ENCODE results near the gene LRRN3.

LRRN3 gene

DNA sequence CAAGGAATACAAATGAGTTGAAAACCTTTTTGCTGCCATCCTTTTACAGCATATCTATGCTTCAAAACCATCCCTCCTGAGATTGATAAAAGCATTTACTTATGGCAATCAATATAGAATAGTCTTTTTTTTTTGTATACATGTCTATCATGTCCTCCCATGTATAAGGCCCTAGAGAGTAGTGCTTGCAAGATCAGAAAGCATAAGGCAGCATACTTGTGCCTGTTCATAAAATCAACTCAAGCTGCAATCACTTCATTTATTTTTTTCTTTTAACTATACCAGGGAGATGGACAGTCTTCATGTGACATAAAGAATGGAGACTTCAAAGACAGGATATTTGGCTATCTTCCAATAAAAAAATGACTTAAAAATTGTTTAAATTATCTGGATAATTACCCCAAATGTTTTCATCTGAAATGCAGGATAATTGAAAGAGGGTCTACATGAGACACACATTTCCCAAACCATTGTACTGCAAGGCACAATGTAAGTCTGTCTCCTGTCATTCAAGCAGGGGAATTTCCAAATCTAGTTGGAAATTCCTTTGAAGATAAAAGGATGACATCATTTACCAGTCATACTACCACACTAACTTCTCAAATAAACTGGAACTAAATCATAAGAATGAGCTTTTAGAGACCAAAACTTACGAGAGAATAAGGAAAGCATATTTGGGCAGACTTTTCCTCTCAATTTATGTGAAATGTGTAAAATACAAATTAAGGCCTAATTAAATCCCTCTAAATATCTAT is 22.5 kb downstream of the LRRN3 start:
- Histone ChIP-seq H3K9ac (ENCODE audit: low read length) (no peak overlapping the region), H3K27me3 (ENCODE audit: control insufficient read depth, insufficient read depth, low read length) (no peaks in the 10 kb centered on the region), H3K4me1 (ENCODE audit: control insufficient read depth, insufficient read depth, low read length) (no peaks in the 10 kb centered on the region), H3K4me3 (ENCODE audit: low read length) (no peak overlapping the region), H3K9me3 (ENCODE audit: control insufficient read depth, low read length) (no peaks in the 10 kb centered on the region), H3K36me3 (ENCODE audit: control insufficient read depth, insufficient read depth, low read length) (no peaks in the 10 kb centered on the region)

DNA sequence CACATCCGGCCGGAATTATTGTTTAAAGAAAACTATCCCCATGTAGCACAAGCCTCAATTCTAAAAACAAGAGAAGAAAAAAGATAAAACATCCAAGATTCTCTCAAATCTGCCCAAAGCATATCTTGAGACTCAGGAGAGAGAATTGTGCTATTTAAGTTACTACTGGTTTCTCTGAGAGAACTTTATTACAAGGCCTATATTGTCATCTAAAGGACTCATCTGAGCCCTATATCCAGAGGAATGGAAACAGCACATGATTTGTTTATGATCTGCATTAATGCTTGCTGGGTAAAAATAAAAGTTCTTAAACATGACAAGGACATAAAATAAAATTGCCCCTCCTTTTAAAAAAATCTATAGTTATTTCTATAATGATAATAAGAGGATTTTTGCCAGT is 25.0 kb downstream of the LRRN3 start:
- Histone ChIP-seq H3K4me3 (ENCODE audit: low read length) (no peak overlapping the region), H3K9me3 (ENCODE audit: control insufficient read depth, low read length) (no peaks in the 10 kb centered on the region), H3K4me1 (ENCODE audit: control insufficient read depth, insufficient read depth, low read length) (no peaks in the 10 kb centered on the region), H3K9ac (ENCODE audit: low read length) (no peak overlapping the region), H3K36me3 (ENCODE audit: control insufficient read depth, insufficient read depth, low read length) (no peaks in the 10 kb centered on the region), H3K27me3 (ENCODE audit: control insufficient read depth, insufficient read depth, low read length) (no peaks in the 10 kb centered on the region)

DNA sequence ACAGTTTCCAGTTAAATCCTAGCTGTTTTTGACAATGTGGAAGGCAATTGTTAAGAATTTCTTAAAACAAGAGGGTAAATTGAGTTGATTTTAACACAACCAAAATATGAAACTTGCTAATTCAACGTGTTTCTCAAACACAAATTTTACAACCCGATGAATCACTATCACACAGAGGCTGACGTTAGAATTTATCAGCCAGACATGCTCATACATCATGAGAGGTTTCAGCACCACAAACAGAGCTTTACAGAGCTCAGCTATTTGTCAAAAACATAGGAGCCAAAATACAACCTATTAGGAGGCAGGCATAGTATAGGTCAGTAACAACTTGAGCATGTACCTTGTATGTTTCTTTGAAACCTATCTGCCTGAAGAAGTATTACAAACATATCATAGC is 36.1 kb downstream of the LRRN3 start:
- Histone ChIP-seq H3K4me1 (ENCODE audit: control insufficient read depth, insufficient read depth, low read length) (no peaks in the 10 kb centered on the region), H3K36me3 (ENCODE audit: control insufficient read depth, insufficient read depth, low read length) (no peaks in the 10 kb centered on the region), H3K9me3 (ENCODE audit: control insufficient read depth, low read length) (no peaks in the 10 kb centered on the region), H3K27me3 (ENCODE audit: control insufficient read depth, insufficient read depth, low read length) (no peaks in the 10 kb centered on the region), H3K4me3 (ENCODE audit: low read length) (no peak overlapping the region), H3K9ac (ENCODE audit: low read length) (no peak overlapping the region)

DNA sequence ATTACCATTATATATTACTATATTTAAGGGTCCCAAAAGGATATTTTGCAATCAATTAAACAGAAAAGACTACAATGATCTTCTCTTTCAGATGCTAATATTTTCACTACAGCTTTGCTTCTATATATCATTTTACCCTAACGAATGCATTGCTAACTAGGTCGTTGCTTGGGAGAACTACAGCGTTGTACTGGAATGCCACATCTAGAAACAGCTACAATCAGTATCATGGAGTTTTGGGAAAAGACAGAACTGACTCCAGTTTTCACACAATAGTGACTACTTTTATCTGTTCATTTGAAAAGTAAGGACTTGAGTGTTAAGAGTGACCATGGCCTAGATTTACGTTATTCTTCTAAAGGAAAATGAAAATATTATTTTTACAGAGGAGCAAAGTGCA is 38.5 kb downstream of the LRRN3 start:
- H3K36me3 ChIP-seq (ENCODE audit: control insufficient read depth, insufficient read depth, low read length), result no peaks in the 10 kb centered on the region
- H3K9me3 ChIP-seq (ENCODE audit: control insufficient read depth, low read length), result no peaks in the 10 kb centered on the region

DNA sequence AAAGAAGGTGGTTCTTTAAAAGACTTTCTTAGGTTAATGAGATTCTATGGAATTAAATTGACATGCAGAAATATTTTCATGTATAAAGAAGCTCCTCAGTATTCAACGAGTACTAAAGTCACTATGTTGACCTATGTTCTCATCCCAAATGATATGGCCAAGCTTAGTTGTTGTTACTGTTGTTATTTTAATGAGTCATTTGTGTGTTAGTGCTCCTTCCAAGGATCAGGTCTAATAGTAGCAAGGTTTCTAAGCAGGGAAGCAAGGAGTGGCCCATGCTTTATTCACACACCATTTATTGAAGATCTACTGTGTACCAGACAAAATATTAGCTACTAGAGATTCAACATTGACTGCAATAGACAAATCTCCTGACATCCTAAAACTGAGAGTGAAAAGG is 41.9 kb downstream of the LRRN3 start:
- Histone ChIP-seq H3K27me3 (ENCODE audit: control insufficient read depth, insufficient read depth, low read length) (no peaks in the 10 kb centered on the region), H3K36me3 (ENCODE audit: control insufficient read depth, insufficient read depth, low read length) (no peaks in the 10 kb centered on the region), H3K4me3 (ENCODE audit: low read length) (no peak overlapping the region), H3K4me1 (ENCODE audit: control insufficient read depth, insufficient read depth, low read length) (no peaks in the 10 kb centered on the region), H3K9ac (ENCODE audit: low read length) (no peak overlapping the region), H3K9me3 (ENCODE audit: control insufficient read depth, low read length) (no peaks in the 10 kb centered on the region)

More for the DNA sequence above, 38.5 kb downstream of the LRRN3 start:
- H3K9ac ChIP-seq (ENCODE audit: low read length), result no peak overlapping the region
- H3K27me3 ChIP-seq (ENCODE audit: control insufficient read depth, insufficient read depth, low read length), result no peaks in the 10 kb centered on the region
- no peak overlapping the region for H3K4me3 ChIP-seq (ENCODE audit: low read length)
- no peaks in the 10 kb centered on the region for H3K4me1 ChIP-seq (ENCODE audit: control insufficient read depth, insufficient read depth, low read length)

DNA sequence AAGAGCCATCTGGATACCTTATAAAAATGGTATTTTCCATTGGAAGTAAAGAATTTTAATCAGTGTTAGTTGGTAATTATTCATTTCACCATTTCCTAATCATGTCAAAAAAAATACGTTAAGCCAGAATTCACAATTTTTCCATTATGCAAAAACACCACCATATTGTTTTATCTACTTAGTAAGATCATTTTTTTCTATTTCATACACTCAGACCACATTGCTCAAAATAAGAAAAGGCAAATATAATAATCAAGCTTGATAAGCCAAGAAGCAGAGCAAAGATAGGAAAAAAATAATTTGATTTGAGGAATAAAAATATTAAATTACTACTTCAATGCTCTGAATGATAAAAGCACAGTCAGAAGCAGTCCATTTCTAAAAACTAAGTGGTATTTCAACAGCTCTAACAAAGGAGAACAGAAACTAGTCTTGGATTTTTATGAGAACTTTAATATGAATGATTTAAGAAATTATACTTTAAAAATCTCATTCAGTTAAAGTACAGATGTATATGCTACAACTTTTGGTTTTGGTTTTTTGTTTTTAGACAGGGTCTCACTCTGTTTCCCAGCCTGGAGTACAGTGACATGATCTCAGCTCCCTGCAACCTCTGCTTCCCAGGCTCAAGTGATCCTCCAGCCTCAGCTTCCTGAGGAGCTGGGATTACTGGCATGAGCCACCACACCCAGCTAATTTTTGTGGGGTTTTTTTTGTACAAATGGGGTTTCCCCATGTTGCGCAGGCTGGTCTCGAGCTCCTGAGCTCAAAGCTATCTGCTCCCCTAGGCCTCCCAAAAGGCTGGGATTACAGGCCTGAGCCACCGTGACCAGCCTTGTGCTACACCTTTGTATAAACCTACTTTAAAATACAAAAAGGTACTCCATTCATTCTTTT is 46.6 kb downstream of the LRRN3 start:
- no peak overlapping the region for H3K4me3 ChIP-seq (ENCODE audit: low read length)
- H3K9me3 ChIP-seq (ENCODE audit: control insufficient read depth, low read length), result no peaks in the 10 kb centered on the region
- H3K9ac ChIP-seq (ENCODE audit: low read length), result no peak overlapping the region
- H3K36me3 ChIP-seq (ENCODE audit: control insufficient read depth, insufficient read depth, low read length), result no peaks in the 10 kb centered on the region
- no peaks in the 10 kb centered on the region for H3K27me3 ChIP-seq (ENCODE audit: control insufficient read depth, insufficient read depth, low read length)
- no peaks in the 10 kb centered on the region for H3K4me1 ChIP-seq (ENCODE audit: control insufficient read depth, insufficient read depth, low read length)

DNA sequence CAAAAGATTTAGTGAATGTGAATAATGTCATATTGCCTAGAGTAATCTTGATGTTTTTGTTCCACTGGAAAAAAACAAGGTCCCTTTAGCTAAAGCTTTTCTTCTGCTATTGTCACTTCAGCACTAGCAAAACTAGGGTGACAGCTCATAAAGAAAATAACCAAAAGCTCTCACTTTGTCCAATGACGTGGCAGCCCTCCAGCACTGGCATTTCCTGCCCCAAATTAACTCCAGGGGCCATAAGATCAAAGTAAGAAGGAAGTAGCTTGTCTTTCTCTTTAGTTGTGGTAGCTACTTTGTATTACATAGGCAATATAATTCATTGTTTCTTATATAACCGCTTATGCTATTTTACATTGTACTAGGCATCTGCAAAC is 47.3 kb downstream of the LRRN3 start:
- Histone ChIP-seq H3K4me3 (ENCODE audit: low read length) (no peak overlapping the region), H3K4me1 (ENCODE audit: control insufficient read depth, insufficient read depth, low read length) (no peaks in the 10 kb centered on the region), H3K36me3 (ENCODE audit: control insufficient read depth, insufficient read depth, low read length) (no peaks in the 10 kb centered on the region), H3K9me3 (ENCODE audit: control insufficient read depth, low read length) (no peaks in the 10 kb centered on the region), H3K27me3 (ENCODE audit: control insufficient read depth, insufficient read depth, low read length) (no peaks in the 10 kb centered on the region), H3K9ac (ENCODE audit: low read length) (no peak overlapping the region)

DNA sequence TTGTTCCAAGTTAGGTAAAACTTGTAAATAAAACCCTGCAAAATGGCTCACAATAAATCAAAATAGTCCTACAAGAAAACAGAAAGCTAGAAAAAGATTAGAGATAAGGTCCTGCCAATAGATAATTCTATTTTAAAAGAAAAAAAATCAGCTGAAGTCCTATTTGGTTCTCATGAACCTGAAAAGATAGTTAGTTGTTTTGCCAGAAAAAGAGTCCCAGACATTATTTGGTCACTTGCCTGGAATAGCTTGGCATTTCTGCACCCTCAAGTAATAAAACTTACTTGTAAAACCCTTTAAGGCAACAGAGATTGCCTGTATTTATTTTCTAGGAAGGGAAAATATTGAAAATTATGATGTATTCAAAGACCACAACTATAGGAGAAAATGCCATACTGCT is 47.7 kb downstream of the LRRN3 start:
- Histone ChIP-seq H3K4me3 (ENCODE audit: low read length) (no peak overlapping the region), H3K36me3 (ENCODE audit: control insufficient read depth, insufficient read depth, low read length) (no peaks in the 10 kb centered on the region), H3K4me1 (ENCODE audit: control insufficient read depth, insufficient read depth, low read length) (no peaks in the 10 kb centered on the region), H3K9me3 (ENCODE audit: control insufficient read depth, low read length) (no peaks in the 10 kb centered on the region), H3K27me3 (ENCODE audit: control insufficient read depth, insufficient read depth, low read length) (no peaks in the 10 kb centered on the region), H3K9ac (ENCODE audit: low read length) (no peak overlapping the region)

DNA sequence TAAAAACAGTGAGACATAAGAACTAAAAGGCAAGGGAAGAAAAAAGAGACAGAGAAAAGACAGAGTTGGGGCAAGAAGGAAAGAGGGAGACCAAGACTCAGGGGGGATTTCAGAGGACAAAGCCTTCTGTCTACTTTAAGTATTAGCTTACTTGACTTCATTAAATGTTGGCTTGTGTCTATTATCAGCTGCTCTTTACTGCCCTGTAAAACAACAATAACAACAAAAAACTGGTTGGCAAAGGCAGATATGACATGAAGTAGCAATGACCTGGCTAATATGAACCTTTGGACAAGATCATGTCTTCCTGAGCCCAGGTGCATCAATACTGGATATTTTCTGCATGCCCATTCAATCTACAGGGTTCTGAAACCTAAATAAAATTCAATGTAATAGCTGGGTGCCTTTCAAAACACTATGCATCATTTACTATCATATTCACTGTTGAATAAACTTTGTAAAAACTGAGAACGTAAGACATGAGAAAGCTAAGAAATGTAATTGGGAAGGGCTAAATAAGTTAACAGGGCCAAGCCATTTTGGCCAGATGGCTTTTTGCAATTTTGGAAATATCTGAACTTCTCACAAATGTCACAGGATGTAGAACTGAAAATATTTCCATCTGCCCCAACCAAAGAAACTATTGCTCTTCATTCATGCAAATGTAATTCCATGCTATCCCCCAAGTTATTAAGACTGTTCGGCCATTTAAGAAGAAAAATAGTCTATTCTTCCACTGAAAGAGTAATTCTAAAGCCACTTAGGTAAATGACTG is 49.4 kb downstream of the LRRN3 start:
- Histone ChIP-seq H3K9ac (ENCODE audit: low read length) (no peak overlapping the region), H3K4me1 (ENCODE audit: control insufficient read depth, insufficient read depth, low read length) (no peaks in the 10 kb centered on the region), H3K36me3 (ENCODE audit: control insufficient read depth, insufficient read depth, low read length) (no peaks in the 10 kb centered on the region), H3K9me3 (ENCODE audit: control insufficient read depth, low read length) (no peaks in the 10 kb centered on the region), H3K4me3 (ENCODE audit: low read length) (no peak overlapping the region), H3K27me3 (ENCODE audit: control insufficient read depth, insufficient read depth, low read length) (no peaks in the 10 kb centered on the region)

DNA sequence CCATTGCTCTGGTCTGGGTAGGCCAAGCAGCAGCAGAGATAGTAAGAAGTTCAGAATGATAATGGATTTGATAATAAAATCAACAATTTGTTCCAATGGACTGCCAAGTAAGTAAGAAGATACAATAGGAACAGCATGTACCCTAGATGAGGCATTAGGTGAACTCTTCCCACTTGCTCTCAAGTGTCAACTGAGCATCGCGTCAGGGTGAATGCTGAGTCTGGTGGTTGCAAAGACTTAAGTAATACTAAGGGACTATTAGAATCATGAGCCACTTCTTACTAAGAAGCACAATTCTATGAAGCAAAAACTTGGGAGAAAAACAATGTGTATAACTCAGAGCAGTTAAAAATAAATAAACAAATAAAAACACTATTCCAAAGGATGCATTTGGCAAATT is 54.5 kb downstream of the LRRN3 start:
- Histone ChIP-seq H3K4me1 (ENCODE audit: control insufficient read depth, insufficient read depth, low read length) (no peaks in the 10 kb centered on the region), H3K9me3 (ENCODE audit: control insufficient read depth, low read length) (no peaks in the 10 kb centered on the region), H3K27me3 (ENCODE audit: control insufficient read depth, insufficient read depth, low read length) (no peaks in the 10 kb centered on the region), H3K36me3 (ENCODE audit: control insufficient read depth, insufficient read depth, low read length) (no peaks in the 10 kb centered on the region), H3K9ac (ENCODE audit: low read length) (no peak overlapping the region), H3K4me3 (ENCODE audit: low read length) (no peak overlapping the region)

DNA sequence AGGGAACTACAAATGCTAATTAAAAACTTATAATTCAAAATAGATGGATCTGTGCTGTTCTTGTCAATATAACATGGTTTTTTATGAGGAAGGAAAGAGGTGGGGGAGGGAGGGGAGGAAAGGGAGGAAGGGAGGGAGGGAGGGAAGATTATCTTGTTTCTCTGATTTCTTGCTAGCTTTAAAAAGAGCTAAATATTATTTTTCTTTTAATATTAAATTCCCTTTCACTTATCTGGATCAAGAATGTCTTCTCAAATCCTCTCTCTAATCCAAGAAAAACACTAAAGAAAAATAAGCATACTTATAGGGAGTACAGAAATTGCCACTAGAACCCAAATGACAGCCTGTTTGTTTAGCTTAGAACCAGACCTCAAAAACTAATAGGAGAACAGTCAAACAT is 55.2 kb downstream of the LRRN3 start:
- Histone ChIP-seq H3K9me3 (ENCODE audit: control insufficient read depth, low read length) (no peaks in the 10 kb centered on the region), H3K4me1 (ENCODE audit: control insufficient read depth, insufficient read depth, low read length) (no peaks in the 10 kb centered on the region), H3K27me3 (ENCODE audit: control insufficient read depth, insufficient read depth, low read length) (no peaks in the 10 kb centered on the region), H3K4me3 (ENCODE audit: low read length) (no peak overlapping the region), H3K36me3 (ENCODE audit: control insufficient read depth, insufficient read depth, low read length) (no peaks in the 10 kb centered on the region), H3K9ac (ENCODE audit: low read length) (no peak overlapping the region)

All from mucosa of stomach (tissue), 1 donor.